Kidney tubule cell (primary cell): ENCODE results near the gene SNX7.

ENCODE experiments used
- DNase-seq: peaks from one replicate; pipeline ENCODE4 v3.0.0-alpha.2; 2018; ENCODE audit warnings: low spot score

SNX7 gene

DNA sequence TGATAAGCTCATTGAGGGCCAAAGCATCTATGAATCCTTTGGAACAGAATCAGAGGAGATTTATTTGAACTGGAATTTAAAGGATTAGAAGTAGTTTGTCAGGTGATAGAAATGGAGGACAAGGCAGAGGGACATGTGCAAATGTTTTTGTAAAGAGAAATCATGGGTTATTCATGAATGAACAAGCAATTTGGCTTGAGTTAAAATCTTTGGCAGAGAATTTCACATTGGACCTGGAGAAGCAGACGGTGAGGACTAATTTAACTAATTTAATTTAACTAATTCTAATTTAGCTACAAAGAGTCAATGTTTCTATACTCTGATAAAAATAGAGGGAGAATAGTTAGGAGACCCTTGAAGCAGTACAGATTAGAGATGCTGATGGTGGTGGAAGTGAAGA, 36.3 kb downstream of the SNX7 start:
- DNase-seq = no peak

DNA sequence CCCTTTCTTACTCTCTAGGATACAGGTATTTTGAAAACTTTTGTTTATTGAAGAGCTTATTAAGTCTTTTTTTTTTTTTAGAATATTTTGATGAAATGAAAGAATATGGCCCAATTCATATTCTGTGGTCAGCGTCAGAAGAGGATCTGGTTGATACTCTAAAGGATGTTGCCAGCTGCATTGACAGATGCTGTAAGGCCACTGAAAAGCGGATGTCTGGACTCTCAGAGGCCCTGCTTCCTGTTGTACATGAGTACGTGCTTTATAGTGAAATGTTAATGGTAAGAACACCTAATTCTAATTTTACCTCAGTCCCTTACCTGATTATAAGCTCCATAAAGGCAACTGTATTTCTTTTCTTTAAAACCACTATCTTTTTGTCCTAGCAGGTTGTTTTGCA, 37.1 kb downstream of the SNX7 start:
- no peak for DNase-seq

DNA sequence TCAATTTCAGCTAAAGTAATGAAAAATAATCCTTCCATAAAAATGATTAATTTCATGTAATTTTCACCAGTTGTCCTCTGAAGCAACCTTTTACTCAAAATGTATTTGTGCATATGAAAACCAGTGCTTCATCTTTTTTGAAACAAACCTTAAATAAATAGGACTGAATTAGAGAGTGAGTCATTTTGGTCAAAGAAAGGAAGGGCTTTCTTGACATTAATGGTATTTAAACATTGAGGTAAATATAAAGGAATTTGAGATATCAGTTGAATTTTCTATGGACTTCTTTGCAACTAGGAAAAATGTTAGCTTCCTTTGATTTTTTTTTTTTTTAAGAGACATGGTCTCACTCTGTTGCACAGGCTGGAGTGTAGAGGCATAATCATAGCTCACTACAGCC, 38.7 kb downstream of the SNX7 start:
- no peak for DNase-seq

DNA sequence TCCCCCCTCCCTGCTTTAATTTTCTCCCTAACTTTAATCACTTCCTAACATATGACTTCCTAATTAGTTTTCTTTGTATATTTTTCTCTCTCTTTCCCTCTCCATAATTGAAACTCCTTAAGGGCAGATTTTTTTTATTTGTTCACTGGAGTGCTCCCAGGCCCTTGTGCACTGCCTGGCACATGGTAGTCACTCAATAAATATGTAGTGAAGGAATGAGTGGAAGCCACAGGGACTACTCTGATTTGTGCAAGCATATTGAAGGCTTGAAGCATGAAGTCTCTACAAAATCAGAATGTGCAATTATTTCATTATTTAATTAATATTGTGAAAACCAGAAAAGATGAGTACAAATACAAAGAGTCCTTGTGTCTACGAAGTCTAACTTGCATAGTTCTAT, 41.5 kb downstream of the SNX7 start:
- peak; percentile 30 for DNase-seq

DNA sequence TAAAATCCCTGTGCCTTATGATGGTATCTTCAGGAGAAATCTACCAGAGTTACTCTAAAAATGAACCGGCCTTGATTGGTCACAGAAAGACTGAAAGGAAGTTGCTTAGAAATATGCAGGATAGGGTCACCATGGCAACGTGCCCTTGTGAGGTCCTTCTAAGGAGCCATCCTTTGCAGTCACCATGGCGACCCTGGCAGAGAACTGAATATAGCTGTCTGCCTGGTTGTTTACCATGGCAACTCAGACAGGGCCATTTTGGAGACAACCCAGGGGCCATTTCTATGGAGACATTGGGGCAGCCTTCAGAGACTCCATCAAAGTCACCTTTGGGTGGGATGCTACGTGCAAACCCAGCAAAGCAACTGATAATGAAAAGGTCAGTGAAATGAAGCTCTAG, 43.0 kb downstream of the SNX7 start:
- peak; percentile 9 for DNase-seq

DNA sequence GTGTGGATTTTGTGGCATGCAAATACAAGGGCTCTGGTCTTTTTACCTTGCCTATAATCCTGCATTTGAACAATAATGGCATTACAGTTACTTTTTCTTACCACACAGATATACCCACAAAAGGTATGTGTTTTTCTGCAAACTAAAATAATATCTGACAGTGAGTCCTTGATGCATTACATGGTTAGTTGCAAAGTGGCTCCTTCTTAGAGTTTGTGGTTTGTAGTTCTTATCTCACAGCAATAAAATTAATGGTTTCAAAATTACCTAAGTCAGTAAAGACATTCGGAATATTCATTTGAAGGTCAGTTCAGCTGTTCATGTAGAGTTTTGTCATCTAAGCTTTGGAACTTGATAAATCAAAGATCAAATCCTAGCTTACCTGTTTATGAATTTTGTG, 43.5 kb downstream of the SNX7 start:
- DNase-seq = no peak

DNA sequence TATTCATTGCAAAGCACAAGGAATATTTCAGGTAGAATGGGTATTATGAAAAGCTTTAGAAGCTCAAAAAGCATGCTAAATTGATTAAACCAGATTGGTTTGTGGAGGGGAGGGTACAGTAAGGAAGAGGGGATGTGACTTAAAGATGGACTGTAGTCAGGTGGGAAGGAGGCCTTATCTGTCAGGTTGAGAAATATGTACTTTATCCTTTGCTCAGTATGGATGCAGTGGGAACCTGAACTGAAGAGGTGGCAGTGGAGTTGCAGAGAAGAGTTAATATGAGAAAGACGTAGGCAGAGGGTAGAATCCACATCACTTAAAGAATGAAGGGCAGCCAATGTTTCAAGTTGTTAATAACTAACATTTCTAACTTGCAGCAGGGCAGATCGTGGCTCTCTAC, 44.1 kb downstream of the SNX7 start:
- DNase-seq = no peak

DNA sequence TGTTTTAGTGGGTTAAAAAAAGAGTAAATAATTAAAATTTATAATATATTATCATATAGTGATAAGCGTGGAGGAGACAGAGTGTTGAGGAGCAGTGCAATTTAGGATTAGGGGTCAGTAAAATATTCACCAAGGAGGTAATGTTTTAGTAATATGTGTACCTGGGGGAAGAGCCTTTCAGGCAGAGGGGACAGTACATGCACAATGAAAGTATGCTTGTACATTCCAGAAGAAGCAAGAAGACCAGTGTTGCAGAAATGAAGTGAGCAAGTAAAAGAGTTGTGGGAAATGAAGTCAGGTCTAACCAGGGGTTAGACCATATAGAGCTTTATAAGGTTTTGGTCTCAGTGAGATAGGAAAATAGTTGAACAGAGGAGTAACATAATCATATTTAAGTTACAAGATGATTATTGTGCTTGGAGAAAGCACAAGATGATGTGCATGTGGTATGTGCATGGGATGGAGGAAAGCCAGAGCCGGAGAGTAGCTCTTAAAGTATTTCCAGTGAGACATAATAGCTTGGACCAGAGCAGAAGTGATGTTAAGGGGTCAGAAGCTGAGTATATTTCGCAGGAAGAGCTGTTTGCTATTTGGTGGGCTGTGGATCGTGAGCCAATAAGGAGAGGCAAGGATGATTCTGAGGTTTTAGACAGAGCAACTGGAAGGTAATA, 44.8 kb downstream of the SNX7 start:
- DNase-seq = no peak

DNA sequence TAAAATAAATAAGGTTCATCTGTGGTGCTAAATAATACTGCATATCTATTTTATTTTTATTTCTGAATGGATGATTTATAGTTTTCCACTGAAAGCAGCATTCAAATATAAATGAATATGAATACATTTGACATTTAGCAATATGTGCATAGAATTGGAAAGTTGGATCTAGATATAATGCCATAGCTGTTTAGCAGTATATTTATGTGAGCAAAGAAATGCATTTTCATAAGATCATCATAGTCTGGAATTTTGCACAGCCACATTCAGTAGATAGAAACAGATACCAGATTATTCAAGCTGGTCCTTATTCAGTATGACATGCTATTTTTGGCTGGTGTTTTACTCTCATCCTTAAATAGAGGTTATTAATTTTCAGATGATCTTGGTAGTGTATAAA, 46.0 kb downstream of the SNX7 start:
- no peak for DNase-seq

DNA sequence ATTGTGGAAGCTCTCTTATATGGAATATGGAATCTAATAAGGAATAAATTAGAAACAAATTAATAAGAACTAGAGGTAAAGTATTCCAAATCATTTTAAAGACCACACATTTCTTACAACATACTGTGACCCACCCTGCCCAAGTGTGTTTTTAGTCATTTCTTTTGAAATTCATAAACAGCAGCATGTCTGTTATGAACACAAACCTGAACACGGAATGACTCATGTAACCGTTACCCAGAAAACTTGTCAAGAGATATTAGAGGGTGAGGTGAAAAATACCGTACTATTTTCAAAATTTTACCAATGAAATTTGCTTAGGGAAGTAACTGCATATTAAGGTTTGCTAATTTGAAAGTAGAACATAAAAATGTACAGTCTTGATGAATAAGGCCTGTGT, 48.4 kb downstream of the SNX7 start:
- no peak for DNase-seq

DNA sequence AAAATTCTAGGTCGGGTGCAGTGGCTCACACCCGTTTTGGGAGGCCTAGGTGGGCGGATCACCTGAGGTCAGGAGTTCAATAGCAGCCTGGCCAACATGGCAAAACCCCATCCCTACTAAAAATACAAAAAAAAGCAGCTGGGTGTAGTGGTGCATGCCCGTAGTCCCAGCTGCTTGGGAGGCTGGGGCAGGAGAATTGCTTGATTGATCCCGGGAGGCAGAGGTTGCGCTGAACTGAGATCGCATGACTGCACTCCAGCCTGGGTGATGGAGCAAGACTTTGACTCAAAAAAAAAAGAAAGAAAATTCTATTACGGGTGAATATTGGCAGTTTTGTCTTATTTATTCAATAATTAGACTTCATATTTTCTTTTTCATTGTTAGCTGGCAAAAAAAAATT, 62.1 kb downstream of the SNX7 start:
- peak; percentile 35 for DNase-seq

DNA sequence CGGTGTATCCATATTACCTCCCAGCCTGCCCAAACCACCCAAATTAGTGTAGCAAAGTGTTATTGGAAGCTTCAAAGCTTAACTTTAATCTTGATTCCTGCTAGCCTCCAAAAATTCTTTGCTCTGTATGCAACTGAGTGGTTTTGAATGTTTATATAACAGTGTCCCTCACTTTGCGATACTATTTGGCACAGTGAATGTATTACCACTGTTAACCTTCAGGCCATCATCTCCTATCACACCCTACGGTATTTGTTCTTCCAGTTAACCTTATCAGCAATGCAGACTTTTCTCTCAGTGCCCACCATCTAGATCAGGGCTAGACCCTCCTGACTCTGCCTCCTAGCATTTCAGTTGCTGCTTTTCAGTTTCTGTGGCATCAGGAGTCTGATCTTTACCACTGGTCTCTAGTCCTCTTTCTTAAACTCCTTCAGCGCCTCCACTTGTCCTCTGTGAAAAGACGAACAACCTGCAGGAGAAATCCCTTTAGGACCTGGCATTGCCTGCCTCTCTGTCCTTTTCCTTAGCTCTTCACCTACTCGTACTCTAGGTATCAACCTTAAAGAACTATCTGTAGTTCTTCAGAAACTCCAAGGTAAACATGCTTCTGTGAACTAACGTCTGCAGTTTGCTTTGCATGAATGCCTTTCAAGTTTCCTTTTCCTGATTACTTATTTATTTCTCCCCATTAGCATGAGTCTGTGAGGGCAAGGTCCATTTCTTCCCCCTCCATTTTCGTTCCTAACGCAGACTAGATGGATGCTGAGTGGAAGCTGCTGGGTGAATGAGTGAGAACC, 71.7 kb downstream of the SNX7 start:
- DNase-seq = peak; percentile 63

DNA sequence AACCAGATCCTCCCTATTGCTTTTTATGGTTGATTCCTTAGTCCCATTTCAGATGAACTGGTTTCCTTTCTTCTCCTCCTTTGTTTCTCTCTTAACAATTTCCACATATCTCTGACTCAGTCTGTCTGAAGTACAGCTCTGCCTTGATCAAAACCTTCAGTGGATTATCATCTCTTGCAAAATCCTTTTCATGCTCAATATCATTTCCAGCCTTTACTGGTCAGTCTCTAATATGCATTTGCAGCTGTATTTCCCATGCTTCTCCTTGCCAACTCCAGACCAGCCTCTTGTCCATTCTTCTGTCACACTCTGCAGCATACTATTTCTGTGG, 72.2 kb downstream of the SNX7 start:
- DNase-seq = no peak

DNA sequence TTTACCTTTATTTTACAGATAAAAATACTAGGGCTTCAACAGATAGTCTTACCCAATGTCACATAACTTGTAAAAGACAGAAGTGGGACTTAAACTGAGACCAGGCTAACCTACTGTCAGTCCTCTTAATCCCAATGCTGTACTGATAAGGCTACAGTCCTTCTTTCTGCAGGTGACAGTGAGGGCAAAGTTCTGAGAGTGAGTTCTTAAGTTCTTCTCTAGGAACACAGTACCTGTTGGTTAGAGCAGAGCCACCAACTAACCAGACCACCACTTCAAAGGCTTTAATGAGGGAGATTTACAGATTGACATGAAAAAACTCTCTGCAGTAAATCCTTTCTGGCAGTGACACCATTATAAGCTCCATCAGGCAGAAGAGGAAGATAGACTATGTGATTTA, 74.2 kb downstream of the SNX7 start:
- no peak for DNase-seq

DNA sequence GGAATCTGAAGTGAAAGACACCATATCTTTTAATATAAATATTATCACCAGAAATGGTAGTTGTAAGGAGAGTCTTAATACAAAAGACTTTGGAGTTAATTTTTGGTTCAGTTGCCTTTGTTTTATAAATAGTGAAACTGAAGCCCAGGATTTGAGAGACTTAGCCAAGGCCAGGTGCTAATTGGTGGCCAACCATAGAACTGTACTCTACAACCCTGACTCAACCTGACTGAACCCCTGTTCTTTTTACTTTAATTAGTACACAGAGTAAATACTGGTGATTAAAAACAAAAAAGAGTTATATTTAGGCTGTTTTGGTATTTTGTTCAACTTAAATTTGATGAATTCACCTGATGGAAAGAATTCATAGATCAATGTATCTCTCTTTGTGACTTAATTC, 76.3 kb downstream of the SNX7 start:
- DNase-seq = no peak

DNA sequence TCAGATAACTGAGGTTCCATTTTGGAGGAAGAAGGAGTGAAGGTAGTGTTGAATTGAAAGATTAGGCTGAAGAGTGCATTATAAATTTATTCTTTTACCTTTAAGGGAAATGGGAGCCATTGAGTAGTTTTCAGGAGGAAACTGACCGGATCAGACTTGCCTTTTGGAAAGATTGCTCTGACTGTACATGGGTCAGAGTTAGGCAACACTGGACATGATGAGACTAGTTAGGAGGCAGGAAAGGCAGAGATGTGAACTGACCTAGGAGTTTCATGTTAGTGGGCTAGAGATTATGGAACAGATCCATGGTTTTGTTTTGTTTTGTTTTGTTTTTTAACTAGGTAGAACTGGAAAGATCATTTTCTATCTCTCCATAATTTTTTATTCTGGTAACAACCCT, 78.2 kb downstream of the SNX7 start:
- DNase-seq = no peak

DNA sequence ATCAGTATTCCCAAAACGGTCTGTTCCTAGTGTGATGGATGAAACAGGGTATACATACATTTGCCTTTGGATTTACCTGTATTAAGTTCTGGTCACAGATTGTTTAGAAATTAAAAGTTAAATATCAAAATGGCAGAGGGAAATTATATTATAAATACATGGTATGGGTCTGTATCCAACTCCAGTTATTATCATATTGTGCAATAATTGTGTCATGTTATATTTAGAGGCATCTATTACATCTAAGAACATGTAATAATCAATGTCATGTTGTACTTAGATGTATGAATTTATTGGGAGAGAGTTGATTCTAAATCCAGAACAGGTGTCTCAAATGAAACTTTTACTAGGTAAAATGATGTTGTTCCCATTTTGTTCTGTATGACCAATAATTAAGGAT, 79.6 kb downstream of the SNX7 start:
- DNase-seq = no peak

DNA sequence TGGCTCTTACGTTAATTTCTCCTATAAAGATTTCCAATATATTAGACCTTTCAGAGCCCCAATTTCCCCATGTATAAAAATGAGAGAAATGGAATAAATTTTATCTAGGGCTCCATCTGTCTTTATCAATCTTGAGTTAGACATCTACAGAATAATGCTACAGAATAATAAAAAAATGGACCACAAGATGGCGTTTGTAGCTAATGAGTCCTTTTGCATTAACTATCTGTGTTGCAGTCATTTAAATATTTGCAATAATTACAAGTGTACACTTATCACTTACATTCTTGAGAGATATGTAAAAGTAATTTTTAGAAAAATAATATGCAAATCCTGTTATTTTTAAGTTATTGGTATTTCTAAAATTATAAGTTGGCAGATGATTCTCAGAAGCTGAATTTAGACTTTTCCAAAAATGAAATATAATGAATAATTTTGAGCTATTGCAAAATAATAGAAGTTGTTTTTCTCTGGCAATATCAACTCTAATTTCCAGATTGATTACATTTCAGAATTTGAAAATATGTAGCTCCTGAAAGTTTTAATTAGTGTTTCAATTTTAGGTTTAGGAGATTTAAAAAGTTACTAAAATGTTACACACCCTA, 87.7 kb downstream of the SNX7 start:
- peak; percentile 9 for DNase-seq

DNA sequence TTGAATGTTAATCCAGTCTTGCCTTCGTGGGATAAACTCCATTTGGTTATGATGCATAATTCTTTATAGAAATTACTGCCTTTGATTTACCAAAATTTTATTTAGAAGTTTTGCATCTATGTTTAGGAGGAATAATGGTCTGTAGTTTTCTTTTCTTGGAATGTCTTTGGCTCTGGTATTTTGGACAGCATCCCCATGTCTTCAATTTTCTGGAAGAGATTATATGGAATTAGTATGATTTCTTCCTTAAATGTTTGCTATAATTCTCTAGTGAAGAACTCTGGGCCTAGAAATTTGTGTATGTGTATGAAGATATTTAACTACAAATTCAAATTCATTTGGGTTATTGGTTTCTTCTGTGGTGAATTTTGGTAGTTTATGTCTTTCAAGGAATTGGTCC, 92.7 kb downstream of the SNX7 start:
- no peak for DNase-seq

DNA sequence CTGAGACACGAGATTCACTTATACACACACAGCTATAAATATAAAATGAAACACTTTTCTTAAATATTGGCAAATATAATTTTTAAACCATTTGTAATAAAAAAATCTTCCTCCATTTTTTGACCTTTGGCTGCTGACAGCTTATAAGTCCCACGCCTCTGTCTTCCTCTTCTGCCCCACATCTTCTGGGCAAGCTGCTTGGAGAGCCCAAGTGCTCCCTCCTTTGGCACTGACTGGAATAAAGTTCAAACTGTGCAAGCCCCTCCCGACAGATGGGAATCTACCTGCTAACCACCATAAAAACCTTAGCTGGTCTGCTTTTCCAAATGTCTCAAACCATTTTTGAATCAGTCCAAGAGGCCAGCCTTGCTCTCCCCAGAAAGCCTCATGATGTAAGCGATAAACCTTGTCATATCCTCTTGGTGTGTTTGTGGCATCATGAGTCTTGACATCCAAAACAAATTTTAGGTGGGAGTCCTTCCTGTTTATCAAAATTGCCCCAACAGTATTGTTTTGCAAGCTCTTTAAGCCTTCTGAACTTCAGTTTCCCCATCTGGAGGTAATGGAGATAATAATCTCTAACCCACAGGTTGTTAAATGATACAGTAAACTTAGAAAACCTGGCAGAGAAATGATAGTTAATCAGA, 99.8 kb downstream of the SNX7 start:
- no peak for DNase-seq

DNA sequence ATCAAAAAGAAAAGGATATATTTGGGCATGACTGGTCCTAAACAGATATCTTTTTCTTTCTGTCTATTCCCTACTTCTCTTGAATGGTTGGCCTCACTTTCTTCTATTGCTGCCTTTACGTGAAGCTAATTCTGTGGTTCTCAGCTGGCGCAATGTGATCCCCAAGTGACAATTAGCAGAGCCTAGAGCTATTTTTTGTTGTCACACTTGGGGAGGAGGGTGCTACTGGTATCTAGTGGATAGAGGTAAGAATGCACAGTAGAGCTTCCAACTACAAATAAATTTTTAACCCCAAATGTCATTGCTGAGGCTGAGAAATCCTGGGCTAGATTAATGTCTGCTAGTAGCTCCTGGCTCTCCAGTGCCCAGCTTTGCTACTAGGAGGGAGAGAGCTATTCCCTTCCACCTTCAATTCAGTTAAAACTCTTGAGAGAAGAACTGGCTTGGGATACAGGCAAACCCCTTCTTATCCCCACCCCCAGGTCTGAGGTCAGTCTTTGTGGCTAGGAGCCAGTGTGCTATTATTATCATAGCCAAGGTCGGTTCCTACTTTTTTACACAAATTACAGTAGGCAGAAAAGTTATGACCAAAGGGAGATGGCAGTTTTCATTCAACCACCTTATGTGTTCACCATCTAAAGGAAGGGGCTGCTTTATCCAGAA, 102.1 kb downstream of the SNX7 start:
- no peak for DNase-seq

DNA sequence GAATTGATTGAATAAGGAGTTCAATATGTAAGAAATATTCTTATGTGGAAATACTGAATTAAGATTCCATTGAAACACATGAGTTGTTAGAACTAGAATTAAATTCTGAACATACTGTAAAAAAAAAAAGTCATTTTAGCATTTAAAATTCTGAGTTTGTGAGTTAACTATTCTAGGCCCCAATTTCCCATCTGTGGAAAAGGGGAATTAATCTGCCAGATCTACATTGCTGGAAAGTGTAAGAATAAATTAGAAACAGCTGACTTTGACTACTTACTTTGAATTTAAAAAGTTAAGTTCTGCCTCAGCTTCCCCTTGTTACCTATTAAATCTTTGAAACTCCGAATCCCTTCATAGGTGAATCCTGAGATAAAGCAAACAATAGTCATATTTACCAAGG, 103.0 kb downstream of the SNX7 start:
- no peak for DNase-seq

DNA sequence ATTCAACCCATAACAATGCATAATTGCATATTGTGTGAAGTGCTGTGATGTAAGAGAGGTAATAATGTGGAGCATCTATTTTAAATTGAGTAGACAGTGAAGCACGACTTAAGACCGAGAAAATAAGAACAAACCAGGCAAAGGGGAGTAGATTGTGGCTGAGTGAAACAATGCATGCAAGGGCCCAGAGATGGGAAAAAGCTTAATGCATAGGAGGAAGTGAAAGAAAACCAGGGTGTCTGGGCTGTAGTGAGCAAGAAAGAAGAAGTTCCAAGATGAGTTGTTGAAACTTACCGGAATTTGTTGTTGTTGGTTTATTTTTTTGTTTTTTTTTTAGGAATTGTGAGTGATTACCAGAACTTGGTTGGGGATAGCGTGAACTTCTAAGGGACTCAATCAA, 104.7 kb downstream of the SNX7 start:
- no peak for DNase-seq
